ENCODE measurements around the gene MAN1B1.
"Not testable (repeated sequence)": the region's sequence is repeated elsewhere in the genome, so short reads cannot be mapped to it uniquely, and the experiment has no call there.

The MAN1B1 gene

DNA sequence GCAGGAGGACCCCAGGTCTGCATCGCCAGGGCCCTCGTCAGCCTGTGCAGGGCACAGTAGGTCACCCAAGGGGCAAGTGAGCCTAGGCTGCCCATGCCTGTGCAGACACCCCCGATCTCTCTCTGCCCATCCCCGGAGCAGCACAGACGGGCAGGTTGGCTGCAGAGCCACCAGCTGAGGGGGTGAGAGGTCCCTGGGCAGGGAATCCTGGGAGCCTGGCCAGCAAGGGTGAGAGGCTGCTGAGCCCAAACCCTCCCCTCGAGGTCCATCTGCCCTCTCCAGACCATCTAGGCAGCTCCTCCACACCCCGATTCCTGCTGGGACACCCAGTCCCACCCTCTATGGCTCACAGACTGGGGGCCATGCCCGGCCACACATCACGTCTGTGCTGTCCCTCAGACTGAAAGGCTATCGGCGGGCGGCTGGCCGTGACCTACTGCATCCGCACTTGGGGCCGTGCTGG is 30.5 kb downstream of the MAN1B1 start:
- no peak for DNase-seq (ENCODE audit: extremely low read depth, low read depth)
- TF ChIP-seq, protein P1, sequence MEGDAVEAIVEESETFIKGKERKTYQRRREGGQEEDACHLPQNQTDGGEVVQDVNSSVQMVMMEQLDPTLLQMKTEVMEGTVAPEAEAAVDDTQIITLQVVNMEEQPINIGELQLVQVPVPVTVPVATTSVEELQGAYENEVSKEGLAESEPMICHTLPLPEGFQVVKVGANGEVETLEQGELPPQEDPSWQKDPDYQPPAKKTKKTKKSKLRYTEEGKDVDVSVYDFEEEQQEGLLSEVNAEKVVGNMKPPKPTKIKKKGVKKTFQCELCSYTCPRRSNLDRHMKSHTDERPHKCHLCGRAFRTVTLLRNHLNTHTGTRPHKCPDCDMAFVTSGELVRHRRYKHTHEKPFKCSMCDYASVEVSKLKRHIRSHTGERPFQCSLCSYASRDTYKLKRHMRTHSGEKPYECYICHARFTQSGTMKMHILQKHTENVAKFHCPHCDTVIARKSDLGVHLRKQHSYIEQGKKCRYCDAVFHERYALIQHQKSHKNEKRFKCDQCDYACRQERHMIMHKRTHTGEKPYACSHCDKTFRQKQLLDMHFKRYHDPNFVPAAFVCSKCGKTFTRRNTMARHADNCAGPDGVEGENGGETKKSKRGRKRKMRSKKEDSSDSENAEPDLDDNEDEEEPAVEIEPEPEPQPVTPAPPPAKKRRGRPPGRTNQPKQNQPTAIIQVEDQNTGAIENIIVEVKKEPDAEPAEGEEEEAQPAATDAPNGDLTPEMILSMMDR (IDR thresholded peaks at IDR 0.05; ENCODE audit: low read depth, low read length, missing control alignments): no peak
- no peak overlapping the region for H3K4me3 ChIP-seq (replicated peaks; ENCODE audit: low read depth, low read length)

DNA sequence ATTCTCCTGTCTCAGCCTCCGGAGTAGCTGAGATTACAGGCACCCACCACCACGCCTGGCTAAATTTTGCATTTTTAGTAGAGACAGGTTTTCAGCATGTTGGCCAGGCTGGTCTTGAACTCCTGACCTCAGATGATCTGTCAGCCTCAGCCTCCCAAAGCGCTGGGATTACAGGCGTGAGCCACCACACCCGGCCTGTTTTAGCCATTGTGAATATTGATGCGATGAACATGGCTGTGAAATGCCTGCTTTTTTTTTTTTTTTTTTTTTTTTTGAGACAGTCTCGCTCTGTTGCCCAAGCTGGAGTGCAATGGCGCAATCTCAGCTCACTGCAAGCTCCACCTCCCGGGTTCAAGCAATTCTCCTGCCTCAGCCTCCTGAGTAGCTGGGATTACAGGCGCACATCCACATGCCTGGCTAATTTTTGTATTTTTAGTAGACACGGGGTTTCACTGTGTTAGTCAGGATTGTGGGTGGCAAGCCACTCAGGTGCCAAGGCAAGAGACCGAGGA is 31.4 kb downstream of the MAN1B1 start:
- H3K4me3 ChIP-seq (replicated peaks; ENCODE audit: low read depth, low read length); DNase-seq (ENCODE audit: extremely low read depth, low read depth): not testable (repeated sequence)

DNA sequence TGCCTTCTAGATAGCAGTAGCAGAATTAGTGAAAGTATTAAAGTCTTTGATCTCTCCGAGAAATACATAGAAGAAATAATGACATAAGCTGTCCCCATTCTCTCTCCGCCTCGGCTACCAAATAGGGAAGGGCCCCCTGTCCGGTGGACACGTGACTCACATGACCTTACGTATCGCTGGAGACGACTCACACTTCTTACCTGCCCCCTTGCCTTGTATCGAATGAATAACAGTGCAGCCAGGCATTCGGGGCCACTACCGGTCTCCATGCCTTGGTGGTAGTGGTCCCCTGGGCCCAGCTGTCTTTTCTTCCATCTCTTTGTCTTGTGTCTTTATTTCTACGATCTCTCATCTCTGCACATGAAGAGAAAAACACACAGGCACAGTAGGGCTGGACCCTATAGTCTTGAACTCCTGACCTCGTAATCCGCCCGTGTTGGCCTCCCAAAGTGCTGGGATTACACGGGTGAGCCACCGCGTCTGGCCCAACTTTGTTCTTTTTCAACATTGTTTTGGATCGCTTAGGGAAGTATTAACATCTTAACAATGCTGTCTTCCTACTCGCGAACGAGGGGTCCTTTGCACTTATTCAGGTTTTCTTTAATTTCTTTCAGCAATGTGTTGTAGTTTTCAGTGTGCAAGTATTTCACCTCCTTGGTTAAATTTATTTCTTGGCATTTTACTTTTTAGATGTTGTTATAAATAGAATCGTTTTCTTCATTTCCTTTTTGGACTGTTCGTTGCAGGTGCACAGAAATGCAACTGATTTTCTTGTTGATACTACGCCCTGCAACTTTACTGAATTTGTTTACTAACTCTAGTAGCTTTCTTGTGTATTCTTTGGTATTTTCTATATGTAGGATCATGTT is 35.4 kb downstream of the MAN1B1 start:
- DNase-seq (ENCODE audit: extremely low read depth, low read depth); H3K4me3 ChIP-seq (replicated peaks; ENCODE audit: low read depth, low read length): not testable (repeated sequence)

DNA sequence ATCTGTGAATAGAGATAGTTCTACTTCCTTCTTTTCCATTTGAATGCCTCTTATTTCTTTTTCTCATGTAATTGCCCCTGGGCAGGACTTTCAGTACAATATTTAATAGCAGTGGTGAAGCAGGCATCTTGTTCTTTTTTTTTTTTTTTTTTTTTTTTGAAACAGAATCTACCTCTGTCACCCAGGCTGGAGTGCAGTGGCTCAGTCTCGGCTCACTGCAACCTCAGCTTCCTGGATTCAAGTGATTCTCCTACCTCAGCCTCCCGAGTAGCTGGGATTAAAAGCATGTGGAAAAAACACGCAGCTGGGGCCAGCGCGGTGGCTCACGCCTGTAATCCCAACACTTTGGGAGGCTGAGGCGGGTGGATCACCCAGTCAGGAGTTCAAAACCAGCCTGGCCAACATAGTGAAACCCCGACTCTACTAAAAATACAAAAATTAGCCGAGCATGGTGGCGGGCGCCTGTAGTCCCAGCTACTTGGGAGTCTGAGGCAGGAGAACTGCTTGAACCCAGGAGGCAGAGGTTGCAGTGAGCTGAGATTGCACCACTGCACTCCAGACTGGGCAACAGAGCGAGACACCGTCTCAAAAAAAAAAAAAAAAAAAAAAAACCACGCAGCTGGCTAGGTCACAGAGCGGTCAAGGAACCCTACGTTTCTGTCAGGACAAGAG is 36.1 kb downstream of the MAN1B1 start:
- H3K4me3 ChIP-seq (replicated peaks; ENCODE audit: low read depth, low read length); DNase-seq (ENCODE audit: extremely low read depth, low read depth): not testable (repeated sequence)

DNA sequence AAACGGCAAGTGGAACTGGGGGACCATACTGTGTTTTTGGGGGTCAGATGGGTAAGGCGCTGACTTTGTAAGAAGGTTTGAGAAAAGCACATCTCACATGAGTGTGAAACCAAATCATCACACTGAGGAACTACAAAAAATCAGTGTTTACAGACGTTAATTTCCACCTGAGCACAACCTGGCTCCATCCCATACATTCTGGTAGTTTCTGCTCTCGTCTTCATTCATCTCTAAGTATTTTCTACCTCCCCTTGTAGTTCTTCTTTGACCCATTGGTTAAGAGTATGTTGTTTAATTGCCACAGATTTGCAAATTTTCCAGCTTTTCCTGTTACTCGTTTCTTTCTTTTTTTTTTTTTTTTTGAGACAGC is 36.7 kb downstream of the MAN1B1 start:
- no peak for DNase-seq (ENCODE audit: extremely low read depth, low read depth)
- H3K4me3 ChIP-seq (replicated peaks; ENCODE audit: low read depth, low read length): no peak overlapping the region
- TF ChIP-seq, protein P1 (IDR thresholded peaks at IDR 0.05; ENCODE audit: low read depth, low read length, missing control alignments): no peak

DNA sequence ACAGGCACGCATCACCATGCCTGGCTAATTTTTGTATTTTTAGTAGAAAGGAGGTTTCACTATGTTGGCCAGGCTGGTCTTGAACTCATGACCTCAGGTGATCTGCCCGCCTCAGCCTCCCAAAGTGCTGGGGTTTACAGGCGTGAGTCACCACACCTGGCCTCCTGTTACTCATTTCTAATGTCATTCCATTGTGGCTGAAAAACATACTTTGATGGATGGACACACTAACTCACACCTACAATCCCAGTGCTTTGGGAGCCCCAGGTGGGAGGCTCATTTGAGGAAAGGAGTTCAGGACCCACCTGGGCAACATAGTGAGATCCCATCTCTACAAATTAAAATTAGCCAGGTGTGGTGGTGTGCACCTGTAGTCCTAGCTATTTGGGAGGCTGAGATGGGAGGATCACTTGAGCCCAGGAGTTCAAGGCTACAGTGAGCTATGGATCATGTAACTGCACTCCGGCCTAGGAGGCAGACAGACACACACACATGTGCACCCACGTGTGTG is 37.2 kb downstream of the MAN1B1 start:
- H3K4me3 ChIP-seq (replicated peaks; ENCODE audit: low read depth, low read length); DNase-seq (ENCODE audit: extremely low read depth, low read depth): not testable (repeated sequence)

DNA sequence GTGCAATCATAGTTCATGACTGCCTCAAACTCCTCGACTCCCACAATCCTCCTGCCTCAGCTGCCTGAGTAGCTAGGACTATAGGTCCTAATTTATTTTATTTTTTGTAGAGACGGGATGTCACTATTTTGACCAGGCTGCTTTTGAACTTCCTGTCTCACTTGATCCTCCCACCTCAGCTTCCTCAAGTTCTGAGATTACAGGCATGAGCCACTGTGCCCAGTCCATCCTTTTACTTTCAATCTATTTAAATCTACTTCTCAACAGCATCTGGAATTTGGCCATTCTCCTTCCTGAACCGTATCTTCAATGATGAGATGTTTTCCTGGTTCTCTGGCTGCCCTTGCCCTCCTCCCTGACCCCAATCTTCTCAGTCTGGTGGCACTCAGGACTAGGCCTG is 40.0 kb downstream of the MAN1B1 start:
- H3K4me3 ChIP-seq (replicated peaks; ENCODE audit: low read depth, low read length): no peak overlapping the region
- no peak for DNase-seq (ENCODE audit: extremely low read depth, low read depth)
- TF ChIP-seq, protein P1 (IDR thresholded peaks at IDR 0.05; ENCODE audit: low read depth, low read length, missing control alignments): no peak

DNA sequence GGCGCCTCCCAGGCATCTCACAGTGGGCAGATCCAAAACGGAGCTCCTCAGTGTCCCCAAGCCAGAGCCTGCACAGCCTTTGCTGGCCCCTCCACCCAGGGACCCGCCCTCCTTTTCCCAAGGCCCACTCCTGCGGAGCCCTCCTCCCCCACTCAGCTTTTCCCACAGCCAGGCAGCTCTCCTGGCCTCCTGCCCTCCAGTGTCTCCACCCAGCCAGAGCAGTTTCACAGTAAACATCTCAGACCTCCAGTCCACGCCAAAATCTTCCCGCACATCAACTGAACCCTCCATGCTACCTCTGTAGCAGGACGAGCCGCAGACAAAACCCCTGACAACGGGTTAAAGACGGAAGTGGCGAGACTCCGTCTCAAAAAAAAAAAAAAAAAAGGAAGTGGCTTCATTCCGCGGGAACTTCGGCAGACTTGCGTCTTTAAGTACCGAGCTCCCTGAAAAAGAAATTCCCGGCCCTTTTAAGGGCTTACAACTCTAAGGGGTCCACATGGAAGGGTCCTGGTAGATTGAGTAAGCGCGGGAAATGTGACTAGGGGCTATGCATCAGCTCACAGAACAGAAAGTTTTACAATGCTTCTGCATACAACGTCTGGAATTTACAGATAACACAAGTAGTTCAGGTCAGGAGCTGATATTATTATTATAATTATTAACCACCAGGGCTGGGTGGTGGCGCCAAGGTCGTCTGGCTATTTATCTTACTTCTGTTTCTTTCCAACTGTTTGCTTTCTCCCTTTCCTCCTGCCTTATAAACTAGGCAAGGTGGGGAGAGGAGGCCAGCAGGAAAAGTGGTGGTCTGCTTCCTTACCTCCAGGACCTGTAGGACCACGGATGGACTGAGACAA is 40.7 kb downstream of the MAN1B1 start:
- DNase-seq (ENCODE audit: extremely low read depth, low read depth): no peak
- TF ChIP-seq, protein P1 (IDR thresholded peaks at IDR 0.05; ENCODE audit: low read depth, low read length, missing control alignments): no peak
- peak overlapping the region; percentile 79 for H3K4me3 ChIP-seq (replicated peaks; ENCODE audit: low read depth, low read length)

Data from HFF-Myc (cell line).